ENCODE measurements around the gene UVRAG.
A peak's percentile ranks its signal among the peaks of the same experiment; 100 is the strongest.

UVRAG gene

DNA sequence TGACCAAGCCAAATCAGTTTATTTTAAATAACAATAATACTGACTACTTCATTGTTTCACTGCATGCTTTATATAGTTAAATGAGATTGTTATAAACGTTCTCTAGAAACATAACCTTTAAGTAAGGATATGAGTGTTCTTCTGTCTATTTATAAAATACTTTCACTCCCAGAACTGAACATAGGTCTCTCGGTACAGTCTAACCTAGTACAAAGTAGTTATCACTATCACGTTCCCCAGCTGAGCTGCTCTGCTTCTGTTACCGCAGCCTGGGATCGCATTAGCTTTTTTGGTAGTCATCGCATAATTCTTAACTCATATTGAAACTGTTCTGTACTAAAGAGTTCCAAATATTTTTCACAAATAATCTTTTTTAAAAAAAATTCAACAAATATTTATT, 247.7 kb downstream of the UVRAG start:
- TF ChIP-seq, protein P1, sequence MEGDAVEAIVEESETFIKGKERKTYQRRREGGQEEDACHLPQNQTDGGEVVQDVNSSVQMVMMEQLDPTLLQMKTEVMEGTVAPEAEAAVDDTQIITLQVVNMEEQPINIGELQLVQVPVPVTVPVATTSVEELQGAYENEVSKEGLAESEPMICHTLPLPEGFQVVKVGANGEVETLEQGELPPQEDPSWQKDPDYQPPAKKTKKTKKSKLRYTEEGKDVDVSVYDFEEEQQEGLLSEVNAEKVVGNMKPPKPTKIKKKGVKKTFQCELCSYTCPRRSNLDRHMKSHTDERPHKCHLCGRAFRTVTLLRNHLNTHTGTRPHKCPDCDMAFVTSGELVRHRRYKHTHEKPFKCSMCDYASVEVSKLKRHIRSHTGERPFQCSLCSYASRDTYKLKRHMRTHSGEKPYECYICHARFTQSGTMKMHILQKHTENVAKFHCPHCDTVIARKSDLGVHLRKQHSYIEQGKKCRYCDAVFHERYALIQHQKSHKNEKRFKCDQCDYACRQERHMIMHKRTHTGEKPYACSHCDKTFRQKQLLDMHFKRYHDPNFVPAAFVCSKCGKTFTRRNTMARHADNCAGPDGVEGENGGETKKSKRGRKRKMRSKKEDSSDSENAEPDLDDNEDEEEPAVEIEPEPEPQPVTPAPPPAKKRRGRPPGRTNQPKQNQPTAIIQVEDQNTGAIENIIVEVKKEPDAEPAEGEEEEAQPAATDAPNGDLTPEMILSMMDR (IDR thresholded peaks at IDR 0.05; ENCODE audit: extremely low read depth, insufficient read depth, missing control alignments): no peak
- peak; percentile 83 for DNase-seq (ENCODE audit: low spot score)
- in situ Hi-C loops (cut with MboI; ENCODE audit: low pct_unique_long_range_greater_than_20kb, low sequenced_read_pairs, unreplicated experiment): no loop called here

DNA sequence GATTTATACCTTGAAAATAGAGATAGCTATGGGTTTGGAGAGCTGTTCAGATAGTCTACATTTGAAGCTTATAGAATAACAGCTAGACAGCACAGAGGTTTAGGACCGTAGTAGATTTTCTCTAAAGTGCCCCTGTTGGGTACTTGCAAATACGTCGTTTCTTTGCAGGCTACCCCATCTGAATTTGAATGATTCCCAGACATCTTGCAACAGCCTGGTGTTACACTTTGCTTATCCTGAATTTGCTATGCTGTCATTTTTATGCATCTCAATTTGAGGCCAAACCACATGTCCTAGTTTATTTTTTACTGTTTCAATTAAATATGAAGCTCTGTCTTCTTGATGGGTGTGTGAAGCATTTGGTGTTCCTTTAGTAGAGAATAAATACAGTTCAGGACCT, 249.2 kb downstream of the UVRAG start:
- TF ChIP-seq, protein P1 (IDR thresholded peaks at IDR 0.05; ENCODE audit: extremely low read depth, insufficient read depth, missing control alignments): no peak
- in situ Hi-C loops (cut with MboI; ENCODE audit: low pct_unique_long_range_greater_than_20kb, low sequenced_read_pairs, unreplicated experiment): no loop called here

DNA sequence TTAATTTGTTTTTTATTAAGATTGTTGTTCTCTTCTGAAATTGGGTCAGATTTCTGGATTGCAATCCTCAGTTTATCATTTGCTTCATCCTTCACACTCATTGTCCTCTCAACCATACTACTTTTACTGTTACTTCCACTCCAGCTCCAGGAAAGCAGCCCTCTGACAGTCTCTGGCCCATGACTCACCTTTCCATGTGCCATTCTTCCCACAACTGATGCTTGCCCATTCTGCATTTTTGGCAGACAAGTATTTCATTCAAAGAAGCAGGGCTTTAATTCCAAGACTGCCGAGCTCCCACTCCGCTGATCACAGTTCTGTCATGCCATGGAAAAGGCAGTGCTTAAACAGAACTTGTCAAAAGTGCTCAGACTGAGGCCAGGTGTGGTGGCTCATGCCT, 252.1 kb downstream of the UVRAG start:
- DNase-seq (ENCODE audit: low spot score): no peak
- TF ChIP-seq, protein P1 (IDR thresholded peaks at IDR 0.05; ENCODE audit: extremely low read depth, insufficient read depth, missing control alignments): no peak
- in situ Hi-C loops (cut with MboI; ENCODE audit: low pct_unique_long_range_greater_than_20kb, low sequenced_read_pairs, unreplicated experiment): no loop called here

More for the DNA sequence above, 249.2 kb downstream of the UVRAG start:
- no peak for DNase-seq (ENCODE audit: low spot score)

DNA sequence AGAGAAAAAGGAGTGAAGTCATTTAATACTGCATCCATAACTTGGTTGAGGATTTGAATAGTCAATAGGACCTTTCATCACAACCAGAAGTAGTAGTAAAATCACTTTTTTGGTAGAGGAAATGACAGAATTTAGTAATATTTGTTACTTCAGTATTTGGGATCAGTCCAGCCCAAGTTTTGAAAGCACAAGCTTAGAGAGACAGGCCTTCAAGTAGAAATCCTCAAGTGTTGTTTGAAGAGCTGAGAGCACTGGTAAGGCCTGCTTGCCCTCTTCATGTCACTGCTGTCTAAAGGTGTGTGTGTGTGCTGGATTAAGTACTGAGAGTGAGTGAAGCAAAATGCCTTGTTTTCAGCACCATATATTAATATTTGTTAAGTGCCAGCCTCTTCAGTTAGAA, 254.0 kb downstream of the UVRAG start:
- in situ Hi-C loops (cut with MboI; ENCODE audit: low pct_unique_long_range_greater_than_20kb, low sequenced_read_pairs, unreplicated experiment): no loop called here
- TF ChIP-seq, protein P1 (IDR thresholded peaks at IDR 0.05; ENCODE audit: extremely low read depth, insufficient read depth, missing control alignments): no peak
- no peak for DNase-seq (ENCODE audit: low spot score)

DNA sequence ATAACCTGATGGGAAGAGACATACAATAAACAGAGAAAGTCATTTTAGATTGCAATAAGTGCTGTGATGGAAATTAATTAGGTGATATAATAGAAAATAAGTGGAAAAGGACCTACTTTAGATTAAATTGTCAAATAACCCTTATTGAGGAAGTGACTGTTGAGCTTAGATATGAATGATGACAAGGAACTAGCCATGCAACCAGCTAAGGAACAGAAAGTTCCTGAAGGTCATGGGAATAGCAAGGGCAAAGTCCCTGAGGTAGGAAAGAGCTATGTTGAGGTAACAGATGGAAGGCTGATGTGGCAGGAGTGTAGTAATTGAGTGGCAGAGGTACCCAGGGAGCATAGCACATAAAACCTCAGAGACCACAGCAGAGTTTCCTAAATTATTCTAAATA, 256.1 kb downstream of the UVRAG start:
- TF ChIP-seq, protein P1 (IDR thresholded peaks at IDR 0.05; ENCODE audit: extremely low read depth, insufficient read depth, missing control alignments): no peak
- in situ Hi-C loops (cut with MboI; ENCODE audit: low pct_unique_long_range_greater_than_20kb, low sequenced_read_pairs, unreplicated experiment): no loop called here

DNA sequence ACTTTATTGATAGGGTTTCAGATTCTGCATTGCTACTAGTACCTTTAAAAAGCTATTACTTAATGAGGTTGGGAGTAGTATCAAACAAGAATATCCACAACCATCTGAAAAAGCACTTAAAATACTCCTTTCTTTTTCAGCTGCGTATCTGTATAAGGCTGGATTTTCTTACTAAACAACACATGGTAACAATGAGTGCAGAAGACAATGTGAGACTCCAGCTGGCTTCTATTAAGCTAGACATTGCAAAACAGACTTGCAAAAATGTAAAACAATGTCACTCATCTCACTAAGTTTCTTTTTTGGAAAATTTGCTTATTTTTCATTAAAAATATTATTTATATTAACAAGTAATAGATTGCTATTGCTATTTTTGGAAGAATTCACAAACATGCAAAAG, 258.7 kb downstream of the UVRAG start:
- no peak for DNase-seq (ENCODE audit: low spot score)
- TF ChIP-seq, protein P1 (IDR thresholded peaks at IDR 0.05; ENCODE audit: extremely low read depth, insufficient read depth, missing control alignments): no peak
- in situ Hi-C loops (cut with MboI; ENCODE audit: low pct_unique_long_range_greater_than_20kb, low sequenced_read_pairs, unreplicated experiment): no loop called here

More for the DNA sequence above, 256.1 kb downstream of the UVRAG start:
- DNase-seq (ENCODE audit: low spot score): no peak
